HFFc6 (cell line): ENCODE data around the gene RBM43. TPM values are rescaled to one million over a fixed set of nuclear protein-coding genes. Genes with fewer than 3 reads are reported as not detected.
A peak's percentile ranks its signal among the peaks of the same experiment; 100 is the strongest.

Experiments
- DNase-seq: peaks from one replicate; pipeline ENCODE4 v3.0.0-alpha.2; 2018
- H3K27ac Mint-ChIP-seq: 2 replicates; pipeline ENCODE4 v1.8.0; 2020; ENCODE audit warnings: mild to moderate bottlenecking, mixed read lengths
- H3K27me3 Mint-ChIP-seq: 2 replicates; pipeline ENCODE4 v1.8.0; 2021; ENCODE audit warnings: mild to moderate bottlenecking, moderate library complexity, mixed read lengths; ENCODE audit not compliant: insufficient read depth
- H3K36me3 Mint-ChIP-seq: 2 replicates; pipeline ENCODE4 v1.8.0; 2021; ENCODE audit warnings: low read depth, mixed read lengths
- H3K4me1 Mint-ChIP-seq: 2 replicates; pipeline ENCODE4 v1.8.0; 2020; ENCODE audit warnings: low read depth, mixed read lengths
- H3K4me3 Mint-ChIP-seq: 2 replicates; pipeline ENCODE4 v1.8.0; 2020; ENCODE audit warnings: mild to moderate bottlenecking, moderate library complexity, mixed read lengths
- H3K9me3 Mint-ChIP-seq: 2 replicates; pipeline ENCODE4 v1.8.0; 2020; ENCODE audit warnings: mild to moderate bottlenecking, mixed read lengths
- total RNA-seq, 6 experiments: library from RNA; stranded (reverse); fragmentation: NEBNext Ultra II Directional; extraction: Animal tissue kit (Norgen Biotek cat#: 25700); gene quantifications; 2 replicates in 1 of 6; 3 replicates in 5 of 6; pipeline ENCODE4 v1.2.3, GENCODE V29; 2021
- TF ChIP-seq, protein P1 (sequence below): fragments of 200-600 bp; sonication (generic); IDR thresholded peaks from 2 replicates; pipeline ENCODE4 v1.5.0; 2021; ENCODE audit warnings: antibody characterized with exemption, mild to moderate bottlenecking

The RBM43 gene
- total RNA-seq, 6 experiments from 2014 or later, result 3.8 to 8.2 (median 6.4) TPM

DNA sequence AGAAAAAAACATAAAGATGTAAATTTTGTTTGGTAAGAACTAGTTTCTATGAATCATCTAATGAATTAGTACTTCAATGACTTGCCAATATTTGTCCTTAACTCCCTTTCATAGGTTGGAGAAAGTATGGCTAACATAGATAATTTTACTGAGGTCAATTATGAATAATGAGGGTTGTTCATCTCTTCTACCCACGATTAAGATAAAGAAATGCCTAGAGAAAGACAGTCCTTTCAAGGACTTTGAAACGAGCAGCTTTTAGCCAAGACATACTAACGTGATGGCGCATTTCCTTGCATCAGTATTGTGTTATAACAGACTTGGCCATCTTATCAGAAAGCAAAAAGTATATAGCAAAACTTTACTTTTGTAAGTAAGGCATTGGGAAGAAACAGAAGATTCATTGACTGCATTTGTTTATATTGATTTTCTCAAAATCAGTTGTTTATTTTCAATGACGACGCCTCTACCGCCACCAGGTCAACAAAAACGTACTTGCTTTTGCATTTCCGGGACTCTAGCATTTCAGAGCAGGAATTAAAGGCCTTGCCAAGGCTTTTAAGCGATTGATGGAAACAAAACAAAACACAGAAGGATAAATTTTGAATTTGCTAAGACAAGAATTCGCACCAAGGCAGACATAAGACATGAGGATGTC lies 961 bp downstream of the RBM43 start:
- peak; percentile 25 for DNase-seq
- H3K27ac Mint-ChIP-seq, result peak overlapping the region; percentile 98

DNA sequence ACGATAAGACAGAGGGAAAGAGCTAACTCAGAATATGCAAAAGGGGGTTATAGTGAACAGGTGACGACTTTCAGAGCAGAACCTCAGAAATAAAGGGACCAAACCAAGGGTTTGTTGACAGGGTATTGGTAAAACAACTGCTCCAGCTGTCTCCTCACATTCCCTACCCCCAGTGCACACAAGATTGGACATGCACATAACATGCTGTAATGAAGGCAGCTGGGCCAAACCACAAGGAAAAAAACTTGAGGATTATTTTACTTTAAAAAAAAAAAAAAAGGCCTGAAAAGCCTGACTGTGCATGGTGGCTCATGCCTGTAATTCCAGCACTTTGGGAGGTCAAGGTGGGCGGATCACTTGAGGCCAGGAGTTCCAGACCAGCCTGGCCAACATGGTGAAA lies 3.5 kb downstream of the RBM43 start:
- no peaks in the 10 kb centered on the region for H3K9me3 Mint-ChIP-seq
- TF ChIP-seq, protein P1, sequence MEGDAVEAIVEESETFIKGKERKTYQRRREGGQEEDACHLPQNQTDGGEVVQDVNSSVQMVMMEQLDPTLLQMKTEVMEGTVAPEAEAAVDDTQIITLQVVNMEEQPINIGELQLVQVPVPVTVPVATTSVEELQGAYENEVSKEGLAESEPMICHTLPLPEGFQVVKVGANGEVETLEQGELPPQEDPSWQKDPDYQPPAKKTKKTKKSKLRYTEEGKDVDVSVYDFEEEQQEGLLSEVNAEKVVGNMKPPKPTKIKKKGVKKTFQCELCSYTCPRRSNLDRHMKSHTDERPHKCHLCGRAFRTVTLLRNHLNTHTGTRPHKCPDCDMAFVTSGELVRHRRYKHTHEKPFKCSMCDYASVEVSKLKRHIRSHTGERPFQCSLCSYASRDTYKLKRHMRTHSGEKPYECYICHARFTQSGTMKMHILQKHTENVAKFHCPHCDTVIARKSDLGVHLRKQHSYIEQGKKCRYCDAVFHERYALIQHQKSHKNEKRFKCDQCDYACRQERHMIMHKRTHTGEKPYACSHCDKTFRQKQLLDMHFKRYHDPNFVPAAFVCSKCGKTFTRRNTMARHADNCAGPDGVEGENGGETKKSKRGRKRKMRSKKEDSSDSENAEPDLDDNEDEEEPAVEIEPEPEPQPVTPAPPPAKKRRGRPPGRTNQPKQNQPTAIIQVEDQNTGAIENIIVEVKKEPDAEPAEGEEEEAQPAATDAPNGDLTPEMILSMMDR, result no peak
- H3K27ac Mint-ChIP-seq, result no peak overlapping the region
- H3K4me3 Mint-ChIP-seq, result no peak overlapping the region
- H3K4me1 Mint-ChIP-seq, result peaks cover 48% of the 10 kb centered on the region
- peaks cover 11% of the 10 kb centered on the region for H3K36me3 Mint-ChIP-seq
- DNase-seq, result peak; percentile 43
- H3K27me3 Mint-ChIP-seq, result peaks cover under 1% of the 10 kb centered on the region

More for the DNA sequence above, 961 bp downstream of the RBM43 start:
- TF ChIP-seq, protein P1, result no peak
- no peaks in the 10 kb centered on the region for H3K9me3 Mint-ChIP-seq
- peak overlapping the region; percentile 95 for H3K4me3 Mint-ChIP-seq
- 0 out of 2 replicates have a peak, but pooled peaks cover under 1% of the 10 kb centered on the region for H3K36me3 Mint-ChIP-seq
- H3K27me3 Mint-ChIP-seq, result no peaks in the 10 kb centered on the region; the same call in 1 of the 2 replicates
- H3K4me1 Mint-ChIP-seq, result peaks cover 58% of the 10 kb centered on the region

DNA sequence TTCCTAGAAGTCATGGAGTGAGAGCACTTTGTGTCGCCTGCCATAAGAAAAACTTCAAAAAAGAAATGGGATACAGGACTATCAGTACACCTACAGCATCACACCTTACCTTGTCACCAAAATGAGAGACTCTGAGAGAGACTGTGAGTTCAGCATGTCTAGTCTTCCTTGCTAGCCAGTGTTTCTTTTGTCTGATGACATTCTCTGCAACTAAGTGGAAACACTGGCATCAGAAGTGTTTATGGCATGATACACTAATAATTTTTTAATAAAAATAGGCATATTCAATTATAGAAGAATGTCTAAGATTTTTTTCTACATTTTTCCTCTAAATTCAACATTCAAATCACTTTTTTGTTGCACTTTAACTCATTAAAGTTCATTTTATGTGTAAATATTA lies 9.0 kb downstream of the RBM43 start:
- H3K4me1 Mint-ChIP-seq, result peaks cover 22% of the 10 kb centered on the region
- TF ChIP-seq, protein P1, result no peak
- H3K9me3 Mint-ChIP-seq, result peaks cover 18% of the 10 kb centered on the region
- H3K36me3 Mint-ChIP-seq, result peaks cover 48% of the 10 kb centered on the region
- H3K27ac Mint-ChIP-seq, result no peak overlapping the region
- no peak for DNase-seq
- H3K27me3 Mint-ChIP-seq, result peaks cover 2% of the 10 kb centered on the region
- no peak overlapping the region for H3K4me3 Mint-ChIP-seq

DNA sequence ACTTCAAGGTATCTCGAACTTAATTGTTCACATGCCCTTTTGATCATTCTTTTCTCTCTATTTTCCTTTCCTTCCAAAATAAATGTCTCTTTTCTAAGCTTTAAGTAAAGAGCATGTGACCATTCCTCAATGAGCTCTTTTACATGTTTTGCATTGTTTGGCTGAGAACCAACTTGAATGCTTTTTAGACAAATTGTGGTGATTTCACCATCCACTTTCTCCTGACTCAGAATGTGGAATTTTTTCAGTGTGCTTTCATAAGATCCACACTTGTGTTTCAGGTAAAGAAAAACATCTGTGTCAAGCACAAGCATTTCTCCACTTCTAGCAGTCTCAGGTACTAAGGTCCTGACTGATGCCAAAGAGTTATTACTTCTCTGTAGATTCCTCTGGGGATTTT lies 10.7 kb downstream of the RBM43 start:
- DNase-seq, result peak; percentile 74
- Mint-ChIP-seq H3K4me3 (no peak overlapping the region), H3K27me3 (peaks cover 2% of the 10 kb centered on the region), H3K4me1 (peaks cover 16% of the 10 kb centered on the region), H3K36me3 (peaks cover 50% of the 10 kb centered on the region), H3K9me3 (peaks cover 18% of the 10 kb centered on the region), H3K27ac (peak overlapping the region; percentile 53)
- TF ChIP-seq, protein P1, result no peak

DNA sequence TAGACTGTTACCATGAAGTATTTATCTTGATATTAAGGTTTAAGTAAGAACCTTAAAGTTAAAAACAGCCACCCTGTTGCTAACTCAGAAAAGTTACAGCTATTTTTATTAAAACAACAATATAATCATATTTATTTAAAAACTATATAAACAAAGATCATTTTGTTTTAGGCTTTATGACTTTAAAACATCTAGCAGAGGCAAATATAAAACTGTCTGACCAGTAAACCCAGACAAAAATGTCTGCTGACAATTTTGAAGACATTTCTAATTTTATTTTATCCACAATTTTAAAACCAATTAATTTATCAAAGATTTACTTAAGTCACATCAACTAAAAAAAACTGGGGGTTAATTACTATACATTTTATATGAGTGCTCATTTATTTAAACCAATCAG lies 14.2 kb downstream of the RBM43 start:
- Mint-ChIP-seq H3K27ac (no peak overlapping the region), H3K4me3 (no peak overlapping the region), H3K36me3 (peaks cover 39% of the 10 kb centered on the region), H3K9me3 (peaks cover 18% of the 10 kb centered on the region), H3K4me1 (peaks cover 16% of the 10 kb centered on the region), H3K27me3 (no peaks in the 10 kb centered on the region; the same call in 1 of the 2 replicates)
- DNase-seq, result no peak
- TF ChIP-seq, protein P1, result no peak
